GM23248 (cell line): ENCODE data around the gene DYNC2LI1. TPM values are rescaled to one million over a fixed set of nuclear protein-coding genes. Genes with fewer than 3 reads are reported as not detected.

Source experiments
- DNase-seq: peaks from one replicate; pipeline ENCODE4 v3.0.0-alpha.2; 2015
- H2AFZ ChIP-seq: fragments of 200-600 bp; sonication (generic); 2 replicates; pipeline ENCODE4 v1.6.1; 2016; ENCODE audit warnings: antibody characterized with exemption
- H3F3A ChIP-seq: fragments of 200-600 bp; sonication (generic); 2 replicates; pipeline ENCODE4 v1.6.1; 2016; ENCODE audit warnings: mild to moderate bottlenecking, antibody characterized with exemption, mixed run types; ENCODE audit not compliant: insufficient read depth
- H3K27ac ChIP-seq: fragments of 200-600 bp; sonication (generic); 2 replicates; pipeline ENCODE4 v1.5.1; 2016; ENCODE audit warnings: mild to moderate bottlenecking
- H3K27me3 ChIP-seq: fragments of 200-600 bp; sonication (generic); replicated peaks from 2 replicates; pipeline ENCODE4 v1.6.1; 2016; ENCODE audit warnings: mild to moderate bottlenecking; ENCODE audit not compliant: insufficient read depth
- H3K36me3 ChIP-seq: fragments of 200-600 bp; sonication (generic); 2 replicates; pipeline ENCODE4 v1.6.1; 2016; ENCODE audit warnings: low read depth, mild to moderate bottlenecking
- H3K4me1 ChIP-seq: fragments of 200-600 bp; sonication (generic); 2 replicates; pipeline ENCODE4 v1.6.1; 2016; ENCODE audit warnings: mild to moderate bottlenecking; ENCODE audit not compliant: insufficient read depth
- H3K4me2 ChIP-seq: fragments of 200-600 bp; sonication (generic); one replicate; pipeline ENCODE4 v1.6.1; 2016; ENCODE audit warnings: mild to moderate bottlenecking; ENCODE audit not compliant: unreplicated experiment
- H3K4me3 ChIP-seq: fragments of 200-600 bp; sonication (generic); 2 replicates; pipeline ENCODE4 v1.5.1; 2016; ENCODE audit warnings: mild to moderate bottlenecking
- H3K79me2 ChIP-seq: fragments of 200-600 bp; sonication (generic); 2 replicates; pipeline ENCODE4 v1.6.1; 2016; ENCODE audit warnings: mild to moderate bottlenecking; ENCODE audit not compliant: insufficient read depth
- H3K9ac ChIP-seq: fragments of 200-600 bp; sonication (generic); 2 replicates; pipeline ENCODE4 v1.6.1; 2016; ENCODE audit warnings: mild to moderate bottlenecking
- H3K9me2 ChIP-seq: fragments of 200-600 bp; sonication (generic); 2 replicates; pipeline ENCODE4 v1.6.1; 2016; ENCODE audit warnings: mixed run types, mild to moderate bottlenecking, moderate library complexity; ENCODE audit not compliant: insufficient read depth
- H3K9me3 ChIP-seq: fragments of 200-600 bp; sonication (generic); one replicate; pipeline ENCODE4 v1.6.1; 2017; ENCODE audit warnings: low read depth
- H4K20me1 ChIP-seq: fragments of 200-600 bp; sonication (generic); 2 replicates; pipeline ENCODE4 v1.6.0; 2016; ENCODE audit not compliant: insufficient read depth
- EZH2 ChIP-seq: fragments of 200-600 bp; sonication (generic); IDR thresholded peaks from 2 replicates; pipeline ENCODE4 v1.6.1; 2018; ENCODE audit warnings: antibody characterized with exemption, mild to moderate bottlenecking; ENCODE audit not compliant: insufficient read depth, poor library complexity, severe bottlenecking
- EZH2phosphoT487 ChIP-seq: fragments of 200-600 bp; sonication (generic); IDR thresholded peaks from 2 replicates; pipeline ENCODE4 v1.6.1; 2018; ENCODE audit warnings: antibody characterized with exemption, moderate library complexity, mild to moderate bottlenecking, low read depth; ENCODE audit not compliant: insufficient read depth
- WGBS, 2 experiments: methylation state at CpG; one replicate each; pipeline ENCODE4 v1.1.6; 2015 to 2017; ENCODE audit warnings: low lambda C conversion rate in 2 of 2, low coverage in 1 of 2; ENCODE audit errors: missing lambda C conversion rate in 2 of 2; 5-methylcytosine and 5-hydroxymethylcytosine counted together
- in situ Hi-C: fragments of 300-500 bp; cut with MboI; formaldehyde crosslinking; loops from 2 replicates; pipeline ENCODE4 v1.15.0; 2020
- polyA plus RNA-seq: library from polyadenylated mRNA; unstranded; fragments of >200 nt; fragmentation: Nextera tagmentation; extraction: Ambion mirVana; gene quantifications from 2 replicates; pipeline ENCODE4 v1.2.1, GENCODE V29; 2016
- total RNA-seq: library from RNA; depleted of rRNA; stranded (reverse); fragments of >200 nt; shearing (Covaris generic); gene quantifications from 2 replicates; pipeline ENCODE4 v1.2.3, GENCODE V29; 2014

DYNC2LI1 gene
- total and polyA plus RNA-seq, 2 experiments from 2014 or later, result 21.0 to 25.4 TPM

DNA sequence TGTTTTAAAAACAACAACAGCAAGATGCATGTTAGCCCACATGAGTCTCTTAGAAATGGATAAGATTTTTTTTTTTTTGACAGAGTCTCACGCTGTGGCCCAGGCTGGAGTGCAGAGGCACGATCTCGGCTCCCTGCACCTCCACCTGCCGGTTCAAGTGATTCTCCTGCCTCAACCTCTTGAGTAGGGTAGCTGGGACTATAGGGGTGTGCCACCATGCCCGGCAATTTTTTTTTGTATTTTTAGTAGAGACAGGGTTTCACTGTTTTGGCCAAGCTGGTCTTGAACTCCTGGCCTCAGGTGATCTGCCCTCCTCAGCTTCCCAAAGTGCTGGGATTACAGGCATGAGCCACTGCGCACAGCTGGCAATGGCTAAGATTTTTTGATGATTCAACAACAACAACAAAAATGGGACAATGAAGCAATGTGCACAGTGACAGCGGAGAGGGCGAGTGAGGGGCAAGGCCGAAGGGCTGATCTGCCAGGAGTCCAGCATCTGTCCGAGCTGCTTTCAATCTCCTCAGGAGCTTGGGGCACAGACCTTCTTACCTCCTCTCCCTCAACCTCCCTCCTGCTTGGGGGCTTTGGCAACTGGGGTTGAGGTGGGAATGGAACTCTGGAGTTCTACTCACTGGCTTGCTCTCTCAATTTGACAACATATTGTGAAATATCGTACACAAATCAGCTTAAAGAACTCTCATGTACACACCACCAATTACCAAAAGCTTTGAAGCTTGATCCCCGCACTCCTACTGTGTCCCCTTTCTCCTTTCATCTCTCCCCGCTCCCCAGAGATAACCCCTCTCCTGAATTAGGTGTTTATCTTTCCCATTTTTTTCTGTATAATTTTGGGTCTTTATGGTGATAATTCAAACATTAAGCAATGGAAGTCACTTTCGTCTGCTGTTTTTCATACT is 68.4 kb downstream of the DYNC2LI1 start:
- Histone ChIP-seq H3K9me2 (no peaks in the 10 kb centered on the region), H3K4me3 (no peak overlapping the region), H3K36me3 (no peaks in the 10 kb centered on the region), H3K27me3 (peaks cover 16% of the 10 kb centered on the region; the same call in 1 of the 2 replicates), H3K79me2 (no peaks in the 10 kb centered on the region), H3K9ac (no peak overlapping the region), H3K27ac (no peak overlapping the region), H3K4me1 (no peaks in the 10 kb centered on the region), H3F3A (no peaks in the 10 kb centered on the region), H2AFZ (no peak overlapping the region), H4K20me1 (no peaks in the 10 kb centered on the region), H3K9me3 (no peaks in the 10 kb centered on the region), H3K4me2 (no peak overlapping the region)
- in situ Hi-C loops, result no loop called here
- WGBS, 2 experiments, result 82 to 87% methylated on average over 14 of the region's 14 CpGs
- no peak for DNase-seq
- no peak for TF ChIP-seq EZH2phosphoT487
- no peak for TF ChIP-seq EZH2

DNA sequence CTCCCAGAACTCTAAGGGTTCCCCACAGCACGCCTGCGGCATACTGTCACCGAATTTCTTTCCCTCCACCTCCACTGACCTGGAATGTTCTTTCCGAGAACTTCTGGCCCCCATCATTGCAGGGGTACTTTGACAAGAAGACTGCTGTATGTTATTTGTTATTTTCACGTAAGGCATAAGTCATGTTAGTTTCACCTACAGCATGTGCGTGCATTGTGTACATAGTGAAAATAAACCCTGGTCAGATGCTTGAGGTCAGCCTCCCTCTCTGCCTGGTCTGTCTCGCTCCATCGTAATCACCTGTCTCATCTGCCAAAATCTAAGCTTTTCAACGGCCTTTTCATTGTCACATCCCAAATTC is 69.0 kb downstream of the DYNC2LI1 start:
- no peak overlapping the region for H2AFZ ChIP-seq
- no peak overlapping the region for H3K9ac ChIP-seq
- H3K36me3 ChIP-seq, result no peaks in the 10 kb centered on the region
- H3K27ac ChIP-seq, result no peak overlapping the region
- DNase-seq, result no peak
- no peaks in the 10 kb centered on the region for H3K4me1 ChIP-seq
- no peaks in the 10 kb centered on the region for H4K20me1 ChIP-seq
- H3F3A ChIP-seq, result no peaks in the 10 kb centered on the region
- no peaks in the 10 kb centered on the region for H3K9me3 ChIP-seq
- 77 to 80% methylated on average over 9 of the region's 9 CpGs for WGBS, 2 experiments
- H3K79me2 ChIP-seq, result no peaks in the 10 kb centered on the region
- TF ChIP-seq EZH2, result no peak
- no peak for TF ChIP-seq EZH2phosphoT487
- no peak overlapping the region for H3K4me2 ChIP-seq
- no peaks in the 10 kb centered on the region for H3K9me2 ChIP-seq
- in situ Hi-C loops, result no loop called here
- H3K4me3 ChIP-seq, result no peak overlapping the region
- peaks cover 14% of the 10 kb centered on the region; the same call in 1 of the 2 replicates for H3K27me3 ChIP-seq

DNA sequence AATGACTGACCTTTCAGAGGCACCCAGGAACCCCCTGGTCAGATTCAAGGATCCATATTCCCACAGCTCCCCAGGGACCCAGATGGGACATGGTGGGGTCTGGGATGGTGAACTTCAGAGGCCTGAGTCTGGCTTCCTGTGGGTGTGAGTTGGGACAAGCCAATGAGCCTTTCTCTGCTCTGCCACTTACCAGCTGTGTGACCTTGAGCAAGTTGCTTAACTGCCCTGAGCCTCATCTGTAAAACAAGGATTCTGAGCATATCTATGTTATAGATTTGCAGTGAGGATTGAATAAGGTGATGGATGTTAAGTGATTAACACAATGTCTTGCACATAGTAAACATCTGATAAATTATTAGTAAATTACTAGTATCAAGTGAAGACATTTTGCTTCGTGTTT is 71.3 kb downstream of the DYNC2LI1 start:
- Histone ChIP-seq H3K36me3 (no peaks in the 10 kb centered on the region), H3K9me2 (no peaks in the 10 kb centered on the region), H3K9me3 (no peaks in the 10 kb centered on the region), H3K4me2 (no peak overlapping the region), H3K27me3 (peaks cover 8% of the 10 kb centered on the region; the same call in 1 of the 2 replicates), H3K4me3 (no peak overlapping the region), H3K4me1 (no peaks in the 10 kb centered on the region), H3K27ac (no peak overlapping the region), H3F3A (no peaks in the 10 kb centered on the region), H3K9ac (no peak overlapping the region), H2AFZ (no peak overlapping the region), H4K20me1 (no peaks in the 10 kb centered on the region), H3K79me2 (no peaks in the 10 kb centered on the region)
- 17 to 18% methylated on average over 1 of the region's 1 CpG for WGBS, 2 experiments
- DNase-seq, result no peak
- TF ChIP-seq EZH2phosphoT487 (no peak), EZH2 (no peak)
- in situ Hi-C loops, result no loop called here

DNA sequence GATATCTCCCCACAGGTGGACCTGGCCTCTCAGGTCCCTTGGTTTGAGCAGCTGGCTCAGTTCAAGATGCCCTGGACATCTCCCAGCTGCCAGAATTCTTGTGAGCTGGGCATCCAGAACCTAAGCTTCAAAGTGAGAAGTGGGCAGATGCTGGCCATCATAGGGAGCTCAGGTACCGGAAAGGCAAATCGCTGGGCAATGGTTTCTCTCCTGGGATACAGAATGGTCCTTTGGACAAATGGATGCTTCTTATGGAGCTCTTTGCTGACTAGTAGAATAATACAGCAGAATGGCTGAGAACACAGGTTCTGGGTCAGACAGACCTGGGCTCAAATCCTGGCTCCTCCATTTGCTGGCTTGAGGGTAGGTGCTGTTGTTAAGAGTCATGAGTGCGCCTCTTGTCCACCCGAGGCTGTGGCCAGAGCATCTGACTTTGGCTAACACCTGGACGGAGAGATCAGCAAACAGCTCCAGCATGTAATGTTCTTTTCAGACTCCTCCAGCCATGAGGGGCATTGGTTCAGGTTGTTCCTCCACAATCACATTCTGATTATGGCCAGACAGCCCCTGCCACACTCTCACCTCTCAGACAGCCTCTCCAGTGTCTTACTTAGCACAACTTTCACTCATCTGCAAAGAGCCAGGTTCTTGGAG is 72.4 kb downstream of the DYNC2LI1 start:
- H2AFZ ChIP-seq, result no peak overlapping the region
- no peak for DNase-seq
- 81% methylated on average over 5 of the region's 5 CpGs for WGBS, 2 experiments
- no peaks in the 10 kb centered on the region for H3K36me3 ChIP-seq
- H3K27ac ChIP-seq, result no peak overlapping the region
- H4K20me1 ChIP-seq, result no peaks in the 10 kb centered on the region
- H3F3A ChIP-seq, result no peaks in the 10 kb centered on the region
- no peaks in the 10 kb centered on the region for H3K4me1 ChIP-seq
- no peak for TF ChIP-seq EZH2phosphoT487
- no peak for TF ChIP-seq EZH2
- no peaks in the 10 kb centered on the region for H3K79me2 ChIP-seq
- H3K9me3 ChIP-seq, result no peaks in the 10 kb centered on the region
- peaks cover 5% of the 10 kb centered on the region for H3K27me3 ChIP-seq
- H3K4me2 ChIP-seq, result no peak overlapping the region
- in situ Hi-C loops, result no loop called here
- no peaks in the 10 kb centered on the region for H3K9me2 ChIP-seq
- no peak overlapping the region for H3K4me3 ChIP-seq
- H3K9ac ChIP-seq, result no peak overlapping the region
